ENCODE results near the gene HACD4. TPM values are rescaled to one million over a fixed set of nuclear protein-coding genes. Genes with fewer than 3 reads are reported as not detected.

HACD4 gene
- total and polyA plus RNA-seq, 2 of the 13 experiments (the other 11 are each of a cell fraction or from before 2014, with no cell fraction given) = not detected

- CTCF ChIA-PET (ENCODE audit: low intra/inter-chr PET ratio, low total read pairs) = no interaction called here
- Histone ChIP-seq H4K20me1 (ENCODE audit: insufficient read depth, low read length) (no peaks in the 10 kb centered on the region), H3K27ac (ENCODE audit: extremely low read length, insufficient read depth, low read length) (no peak overlapping the region), H2AFZ (ENCODE audit: low read length) (no peak overlapping the region), H3K4me2 (ENCODE audit: low read depth, low read length) (no peak overlapping the region), H3K4me3 (replicated peaks in 1 of 3; ENCODE audit: insufficient read depth in 1 of 3, low read depth in 2 of 3, low read length in 3 of 3) (no peak overlapping the region), H3K9ac (ENCODE audit: insufficient read depth, low read depth, low read length) (no peak overlapping the region), H3K36me3 (replicated peaks in 1 of 2; ENCODE audit: control insufficient read depth in 1 of 2, insufficient read depth in 2 of 2, low read length in 2 of 2) (no peaks in the 10 kb centered on the region; a peak in 1 of 5 replicates), H3K9me3 (ENCODE audit: low read length) (no peaks in the 10 kb centered on the region), H3K27me3 (ENCODE audit: control insufficient read depth in 1 of 2, insufficient read depth in 2 of 2, low read length in 2 of 2) (no peaks in the 10 kb centered on the region), H3K4me1 (ENCODE audit: insufficient read depth, low read length) (no peaks in the 10 kb centered on the region), H3K79me2 (ENCODE audit: insufficient read depth, low read length) (no peaks in the 10 kb centered on the region)
- 96% methylated on average over 3 of the region's 3 CpGs for WGBS (ENCODE audit: low lambda C conversion rate)
- TF ChIP-seq ZNF44 (CRISPR knock-in tag; IDR thresholded peaks at IDR 0.05) (no peak), ZNF33A (CRISPR knock-in tag; IDR thresholded peaks at IDR 0.05; ENCODE audit: borderline replicate concordance) (no peak), ZNF329 (CRISPR knock-in tag; IDR thresholded peaks at IDR 0.05; ENCODE audit: low read depth) (no peak), ZNF543 (CRISPR knock-in tag; IDR thresholded peaks at IDR 0.05) (no peak), SRSF1 (optimal IDR thresholded peaks at IDR 0.05; ENCODE audit: low read depth, low read length) (no peak), ZNF510 (CRISPR knock-in tag; IDR thresholded peaks at IDR 0.05; ENCODE audit: low read depth) (no peak), ZFYVE20 (CRISPR knock-in tag; IDR thresholded peaks at IDR 0.05; ENCODE audit: borderline replicate concordance, low read depth) (no peak), GABPB1 (CRISPR knock-in tag; IDR thresholded peaks at IDR 0.05) (no peak)
- TF ChIP-seq, protein P1, sequence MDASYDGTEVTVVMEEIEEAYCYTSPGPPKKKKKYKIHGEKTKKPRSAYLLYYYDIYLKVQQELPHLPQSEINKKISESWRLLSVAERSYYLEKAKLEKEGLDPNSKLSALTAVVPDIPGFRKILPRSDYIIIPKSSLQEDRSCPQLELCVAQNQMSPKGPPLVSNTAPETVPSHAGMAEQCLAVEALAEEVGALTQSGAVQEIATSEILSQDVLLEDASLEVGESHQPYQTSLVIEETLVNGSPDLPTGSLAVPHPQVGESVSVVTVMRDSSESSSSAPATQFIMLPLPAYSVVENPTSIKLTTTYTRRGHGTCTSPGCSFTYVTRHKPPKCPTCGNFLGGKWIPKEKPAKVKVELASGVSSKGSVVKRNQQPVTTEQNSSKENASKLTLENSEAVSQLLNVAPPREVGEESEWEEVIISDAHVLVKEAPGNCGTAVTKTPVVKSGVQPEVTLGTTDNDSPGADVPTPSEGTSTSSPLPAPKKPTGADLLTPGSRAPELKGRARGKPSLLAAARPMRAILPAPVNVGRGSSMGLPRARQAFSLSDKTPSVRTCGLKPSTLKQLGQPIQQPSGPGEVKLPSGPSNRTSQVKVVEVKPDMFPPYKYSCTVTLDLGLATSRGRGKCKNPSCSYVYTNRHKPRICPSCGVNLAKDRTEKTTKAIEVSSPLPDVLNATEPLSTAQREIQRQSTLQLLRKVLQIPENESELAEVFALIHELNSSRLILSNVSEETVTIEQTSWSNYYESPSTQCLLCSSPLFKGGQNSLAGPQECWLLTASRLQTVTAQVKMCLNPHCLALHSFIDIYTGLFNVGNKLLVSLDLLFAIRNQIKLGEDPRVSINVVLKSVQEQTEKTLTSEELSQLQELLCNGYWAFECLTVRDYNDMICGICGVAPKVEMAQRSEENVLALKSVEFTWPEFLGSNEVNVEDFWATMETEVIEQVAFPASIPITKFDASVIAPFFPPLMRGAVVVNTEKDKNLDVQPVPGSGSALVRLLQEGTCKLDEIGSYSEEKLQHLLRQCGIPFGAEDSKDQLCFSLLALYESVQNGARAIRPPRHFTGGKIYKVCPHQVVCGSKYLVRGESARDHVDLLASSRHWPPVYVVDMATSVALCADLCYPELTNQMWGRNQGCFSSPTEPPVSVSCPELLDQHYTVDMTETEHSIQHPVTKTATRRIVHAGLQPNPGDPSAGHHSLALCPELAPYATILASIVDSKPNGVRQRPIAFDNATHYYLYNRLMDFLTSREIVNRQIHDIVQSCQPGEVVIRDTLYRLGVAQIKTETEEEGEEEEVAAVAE (CRISPR knock-in tag; IDR thresholded peaks at IDR 0.05; ENCODE audit: borderline replicate concordance) = no peak
- TF ChIP-seq, protein P2, sequence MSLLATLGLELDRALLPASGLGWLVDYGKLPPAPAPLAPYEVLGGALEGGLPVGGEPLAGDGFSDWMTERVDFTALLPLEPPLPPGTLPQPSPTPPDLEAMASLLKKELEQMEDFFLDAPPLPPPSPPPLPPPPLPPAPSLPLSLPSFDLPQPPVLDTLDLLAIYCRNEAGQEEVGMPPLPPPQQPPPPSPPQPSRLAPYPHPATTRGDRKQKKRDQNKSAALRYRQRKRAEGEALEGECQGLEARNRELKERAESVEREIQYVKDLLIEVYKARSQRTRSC (CRISPR knock-in tag; IDR thresholded peaks at IDR 0.05; ENCODE audit: low read depth) = no peak
- POLR2A ChIA-PET = no interaction called here
- intact Hi-C loops (cut with micrococcal nuclease; ENCODE audit: unreplicated experiment) (no loop called here), in situ Hi-C loops (cut with HindIII; ENCODE audit: extremely low pct_ligation_motif_present, low pct_unique_long_range_greater_than_20kb) (no loop called here)
- DNase-seq (ENCODE audit: low spot score) (no peak), ATAC-seq (no peak), FAIRE-seq (no peak)
- no TSS peak for BruUV-seq (replicated peaks)
Measured at GRCh38 chr9:20980832-20981455, 50.5 kb downstream of the HACD4 start.
